ENCODE results near the gene EEF1A2. TPM values are rescaled to one million over a fixed set of nuclear protein-coding genes. Genes with fewer than 3 reads are reported as not detected.

The EEF1A2 gene
- total RNA-seq, 1 donor from 2014 or later = 20.0 TPM

DNA sequence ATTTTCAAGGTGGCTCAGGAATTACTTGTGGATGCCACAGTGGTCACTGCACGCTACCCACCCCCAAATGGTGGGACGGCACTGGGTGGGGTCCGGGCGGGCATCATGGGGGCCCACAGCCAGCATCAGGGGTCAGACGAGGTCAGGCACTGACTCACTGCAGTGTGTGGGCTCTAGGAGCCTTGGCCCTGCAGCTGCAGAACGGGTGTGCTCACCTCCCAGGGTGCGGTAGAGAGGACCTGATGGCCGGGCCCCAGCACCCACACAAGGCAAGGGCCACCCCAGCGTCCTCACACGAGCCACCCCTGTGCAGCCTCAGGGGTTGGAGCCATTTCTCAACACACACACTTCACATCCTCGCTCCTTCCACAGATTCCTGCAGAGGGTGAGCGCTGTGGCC, 60.8 kb downstream of the EEF1A2 start:
- TF ChIP-seq, protein P1, sequence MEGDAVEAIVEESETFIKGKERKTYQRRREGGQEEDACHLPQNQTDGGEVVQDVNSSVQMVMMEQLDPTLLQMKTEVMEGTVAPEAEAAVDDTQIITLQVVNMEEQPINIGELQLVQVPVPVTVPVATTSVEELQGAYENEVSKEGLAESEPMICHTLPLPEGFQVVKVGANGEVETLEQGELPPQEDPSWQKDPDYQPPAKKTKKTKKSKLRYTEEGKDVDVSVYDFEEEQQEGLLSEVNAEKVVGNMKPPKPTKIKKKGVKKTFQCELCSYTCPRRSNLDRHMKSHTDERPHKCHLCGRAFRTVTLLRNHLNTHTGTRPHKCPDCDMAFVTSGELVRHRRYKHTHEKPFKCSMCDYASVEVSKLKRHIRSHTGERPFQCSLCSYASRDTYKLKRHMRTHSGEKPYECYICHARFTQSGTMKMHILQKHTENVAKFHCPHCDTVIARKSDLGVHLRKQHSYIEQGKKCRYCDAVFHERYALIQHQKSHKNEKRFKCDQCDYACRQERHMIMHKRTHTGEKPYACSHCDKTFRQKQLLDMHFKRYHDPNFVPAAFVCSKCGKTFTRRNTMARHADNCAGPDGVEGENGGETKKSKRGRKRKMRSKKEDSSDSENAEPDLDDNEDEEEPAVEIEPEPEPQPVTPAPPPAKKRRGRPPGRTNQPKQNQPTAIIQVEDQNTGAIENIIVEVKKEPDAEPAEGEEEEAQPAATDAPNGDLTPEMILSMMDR (conservative IDR thresholded peaks at IDR 0.05; ENCODE audit: low read depth, low read length) = no peak
- no peak for DNase-seq (ENCODE audit: low read depth)
- H3K4me3 ChIP-seq (ENCODE audit: low read depth, low read length) = no peak overlapping the region

Other genes with a start within 250 kb of the EEF1A2 start
- gene NKAIN4, start 244.6 kb downstream of the EEF1A2 start, total RNA-seq = 1.4 and 4.0 TPM in 2 replicates
- 73.3 and 78.6 TPM in 2 replicates for gene ARFGAP1, start 226.3 kb downstream of the EEF1A2 start, total RNA-seq
- not detected in 2 replicates for gene COL20A1, start 205.9 kb downstream of the EEF1A2 start, total RNA-seq
- gene CHRNA4, start 137.7 kb downstream of the EEF1A2 start, total RNA-seq = not detected in 2 replicates
- 0.14 TPM in 1 of 2 replicates, not detected in the other for gene KCNQ2, start 26.4 kb downstream of the EEF1A2 start, total RNA-seq
- 99.3 and 247 TPM in 2 replicates for gene PPDPF, start 21.7 kb upstream of the EEF1A2 start, total RNA-seq
- not detected in 2 replicates for gene PTK6, start 38.3 kb upstream of the EEF1A2 start, total RNA-seq
- not detected in 2 replicates for gene SRMS, start 48.7 kb upstream of the EEF1A2 start, total RNA-seq
- 1.7 TPM in 2 replicates for gene FNDC11, start 55.1 kb upstream of the EEF1A2 start, total RNA-seq
- 25.7 and 48.8 TPM in 2 replicates for gene HELZ2, start 75.2 kb upstream of the EEF1A2 start, total RNA-seq
- 10.5 and 10.7 TPM in 2 replicates for gene GMEB2, start 128.0 kb upstream of the EEF1A2 start, total RNA-seq
- 64.5 and 112 TPM in 2 replicates for gene STMN3, start 154.3 kb upstream of the EEF1A2 start, total RNA-seq
- 26.5 and 29.1 TPM in 2 replicates for gene RTEL1, start 159.2 kb upstream of the EEF1A2 start, total RNA-seq
- gene TNFRSF6B, start 197.6 kb upstream of the EEF1A2 start, total RNA-seq = 509 and 817 TPM in 2 replicates
- 42.1 and 49.0 TPM in 2 replicates for gene ARFRP1, start 208.9 kb upstream of the EEF1A2 start, total RNA-seq
- 36.5 and 57.2 TPM in 2 replicates for gene ZGPAT, start 209.0 kb upstream of the EEF1A2 start, total RNA-seq
- 6.5 and 19.1 TPM in 2 replicates for gene LIME1, start 237.6 kb upstream of the EEF1A2 start, total RNA-seq
- gene SLC2A4RG, start 240.7 kb upstream of the EEF1A2 start, total RNA-seq = 91.5 and 91.9 TPM in 2 replicates